Nephron (organoid): ENCODE measurements around the gene C11orf54.

Source experiments
- H3K27ac Mint-ChIP-seq, 3 experiments: 2 replicates each; pipeline ENCODE4 v1.8.0; 2020; ENCODE audit warnings: mixed read lengths in 3 of 3, mild to moderate bottlenecking in 2 of 3, moderate library complexity in 1 of 3
- H3K27me3 Mint-ChIP-seq: 2 replicates; pipeline ENCODE4 v1.8.0; 2021; ENCODE audit warnings: low read depth, mild to moderate bottlenecking, moderate library complexity, mixed read lengths
- H3K36me3 Mint-ChIP-seq: 2 replicates; pipeline ENCODE4 v1.8.0; 2020; ENCODE audit warnings: low read depth, mixed read lengths
- H3K4me1 Mint-ChIP-seq: 2 replicates; pipeline ENCODE4 v1.8.0; 2020; ENCODE audit warnings: mixed read lengths
- H3K4me3 Mint-ChIP-seq, 3 experiments: 2 replicates each; pipeline ENCODE4 v1.8.0; 2020; ENCODE audit warnings: mild to moderate bottlenecking in 3 of 3, mixed read lengths in 3 of 3, moderate library complexity in 2 of 3
- H3K9me3 Mint-ChIP-seq: 2 replicates; pipeline ENCODE4 v1.8.0; 2020; ENCODE audit warnings: mixed read lengths
- TF ChIP-seq, protein P1 (sequence below), 3 experiments: fragments of 200-600 bp; sonication (generic); IDR thresholded peaks; one replicate each; pipeline ENCODE4 v1.5.0; 2021; ENCODE audit warnings: antibody characterized with exemption in 3 of 3; ENCODE audit not compliant: unreplicated experiment in 3 of 3

Gene C11orf54

GRCh38 chr11:93720522-93720921 is 20.9 kb upstream of the C11orf54 start:
- TF ChIP-seq, protein P1, sequence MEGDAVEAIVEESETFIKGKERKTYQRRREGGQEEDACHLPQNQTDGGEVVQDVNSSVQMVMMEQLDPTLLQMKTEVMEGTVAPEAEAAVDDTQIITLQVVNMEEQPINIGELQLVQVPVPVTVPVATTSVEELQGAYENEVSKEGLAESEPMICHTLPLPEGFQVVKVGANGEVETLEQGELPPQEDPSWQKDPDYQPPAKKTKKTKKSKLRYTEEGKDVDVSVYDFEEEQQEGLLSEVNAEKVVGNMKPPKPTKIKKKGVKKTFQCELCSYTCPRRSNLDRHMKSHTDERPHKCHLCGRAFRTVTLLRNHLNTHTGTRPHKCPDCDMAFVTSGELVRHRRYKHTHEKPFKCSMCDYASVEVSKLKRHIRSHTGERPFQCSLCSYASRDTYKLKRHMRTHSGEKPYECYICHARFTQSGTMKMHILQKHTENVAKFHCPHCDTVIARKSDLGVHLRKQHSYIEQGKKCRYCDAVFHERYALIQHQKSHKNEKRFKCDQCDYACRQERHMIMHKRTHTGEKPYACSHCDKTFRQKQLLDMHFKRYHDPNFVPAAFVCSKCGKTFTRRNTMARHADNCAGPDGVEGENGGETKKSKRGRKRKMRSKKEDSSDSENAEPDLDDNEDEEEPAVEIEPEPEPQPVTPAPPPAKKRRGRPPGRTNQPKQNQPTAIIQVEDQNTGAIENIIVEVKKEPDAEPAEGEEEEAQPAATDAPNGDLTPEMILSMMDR (IDR thresholded peaks at IDR 0.05; ENCODE audit: unreplicated experiment in 3 of 3), result no peak
- Mint-ChIP-seq H3K4me3 (no peak overlapping the region), H3K4me1 (no peaks in the 10 kb centered on the region), H3K9me3 (no peaks in the 10 kb centered on the region), H3K36me3 (peaks cover 58% of the 10 kb centered on the region), H3K27ac (no peak overlapping the region), H3K27me3 (no peaks in the 10 kb centered on the region)

GRCh38 chr11:93724089-93724488 is 17.4 kb upstream of the C11orf54 start:
- no peaks in the 10 kb centered on the region for H3K9me3 Mint-ChIP-seq
- TF ChIP-seq, protein P1 (IDR thresholded peaks at IDR 0.05; ENCODE audit: unreplicated experiment in 3 of 3), result no peak
- no peak overlapping the region for H3K27ac Mint-ChIP-seq
- no peak overlapping the region for H3K4me3 Mint-ChIP-seq
- no peaks in the 10 kb centered on the region for H3K4me1 Mint-ChIP-seq
- H3K27me3 Mint-ChIP-seq, result no peaks in the 10 kb centered on the region
- peaks cover 60% of the 10 kb centered on the region for H3K36me3 Mint-ChIP-seq

- TF ChIP-seq, protein P1 (IDR thresholded peaks at IDR 0.05; ENCODE audit: unreplicated experiment in 3 of 3), result no peak
- H3K9me3 Mint-ChIP-seq, result no peaks in the 10 kb centered on the region
- H3K27me3 Mint-ChIP-seq, result no peaks in the 10 kb centered on the region
- no peak overlapping the region for H3K4me3 Mint-ChIP-seq
- peak overlapping the region in 1 of 3 experiments; percentile 54 for H3K27ac Mint-ChIP-seq
- peaks cover 71% of the 10 kb centered on the region for H3K36me3 Mint-ChIP-seq
- H3K4me1 Mint-ChIP-seq, result no peaks in the 10 kb centered on the region
These were observed 13.3 kb upstream of the C11orf54 start for GRCh38 chr11:93727985-93728791.

- Mint-ChIP-seq H3K4me1 (no peaks in the 10 kb centered on the region), H3K4me3 (no peak overlapping the region)
- TF ChIP-seq, protein P1 (IDR thresholded peaks at IDR 0.05; ENCODE audit: unreplicated experiment in 3 of 3), result no peak
These were observed 12.7 kb upstream of the C11orf54 start for GRCh38 chr11:93728792-93729128.

DNA sequence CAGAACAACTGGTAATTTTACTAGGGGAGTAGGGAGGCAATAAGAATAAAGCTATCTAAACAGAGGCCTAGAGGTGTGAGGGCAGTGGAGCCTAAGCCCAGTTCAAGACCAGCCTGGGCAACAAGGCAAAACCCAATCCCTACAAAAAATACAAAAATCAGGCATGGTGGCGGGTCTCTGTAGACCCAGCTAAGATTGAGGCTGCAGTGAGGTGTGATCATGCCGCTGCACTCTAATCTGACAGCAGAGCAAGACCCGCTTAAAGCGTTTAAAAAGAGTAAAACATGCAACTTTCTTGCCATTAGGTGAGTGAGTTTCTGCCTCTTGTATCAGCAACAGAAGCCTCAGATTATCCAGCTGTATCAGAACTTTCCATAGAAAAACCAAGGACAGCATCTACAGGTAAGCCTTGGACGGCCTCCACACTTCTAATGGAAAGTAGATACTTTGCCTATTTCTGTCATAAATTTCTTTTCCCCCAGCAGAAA is 12.3 kb upstream of the C11orf54 start:
- no peaks in the 10 kb centered on the region for H3K9me3 Mint-ChIP-seq
- peaks cover 71% of the 10 kb centered on the region for H3K36me3 Mint-ChIP-seq
- TF ChIP-seq, protein P1 (IDR thresholded peaks at IDR 0.05; ENCODE audit: unreplicated experiment in 3 of 3), result no peak
- H3K4me1 Mint-ChIP-seq, result no peaks in the 10 kb centered on the region
- no peak overlapping the region for H3K27ac Mint-ChIP-seq
- no peaks in the 10 kb centered on the region for H3K27me3 Mint-ChIP-seq
- H3K4me3 Mint-ChIP-seq, result no peak overlapping the region

More at GRCh38 chr11:93728792-93729128, 12.7 kb upstream of the C11orf54 start:
- H3K27ac Mint-ChIP-seq, result no peak overlapping the region
- H3K27me3 Mint-ChIP-seq, result no peaks in the 10 kb centered on the region
- H3K36me3 Mint-ChIP-seq, result peaks cover 70% of the 10 kb centered on the region
- no peaks in the 10 kb centered on the region for H3K9me3 Mint-ChIP-seq
